NCI-H460 (cell line): Measurements from ENCODE around the gene CBX3. TPM values are rescaled to one million over a fixed set of nuclear protein-coding genes. Genes with fewer than 3 reads are reported as not detected.
"Not testable (repeated sequence)": the region's sequence is repeated elsewhere in the genome, so short reads cannot be mapped to it uniquely, and the experiment has no call there.

Experiments
- DNase-seq: peaks from one replicate; pipeline ENCODE4 v3.0.0-alpha.2; 2016; ENCODE audit warnings: low read depth; ENCODE audit errors: extremely low read depth
- total RNA-seq: library from RNA; depleted of rRNA; stranded (reverse); fragments of >200 nt; shearing (Covaris generic); gene quantifications from 2 replicates; pipeline ENCODE4 v1.2.3, GENCODE V29; 2014

CBX3 gene
- total RNA-seq, 1 experiment from 2014 or later: 252 TPM

DNA sequence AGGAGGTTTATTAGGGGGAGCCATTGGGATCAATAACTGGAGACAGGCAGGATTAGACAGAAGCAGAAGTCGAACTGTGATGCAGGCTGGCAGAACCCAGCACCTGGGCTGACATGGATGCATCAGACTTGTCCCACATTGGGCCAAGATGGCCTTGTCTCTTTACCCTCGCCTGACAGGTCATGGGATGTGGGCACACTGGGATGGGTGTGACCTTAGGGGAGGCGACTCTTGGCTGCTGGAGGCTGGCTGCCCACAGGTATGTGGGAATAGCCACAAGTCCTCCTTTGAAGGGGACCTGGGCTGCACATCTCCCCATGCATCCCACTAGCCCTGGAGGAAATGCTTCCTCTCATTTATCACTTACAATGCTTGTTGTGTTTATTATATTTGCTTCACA is 32.3 kb upstream of the CBX3 start:
- no peak for DNase-seq

DNA sequence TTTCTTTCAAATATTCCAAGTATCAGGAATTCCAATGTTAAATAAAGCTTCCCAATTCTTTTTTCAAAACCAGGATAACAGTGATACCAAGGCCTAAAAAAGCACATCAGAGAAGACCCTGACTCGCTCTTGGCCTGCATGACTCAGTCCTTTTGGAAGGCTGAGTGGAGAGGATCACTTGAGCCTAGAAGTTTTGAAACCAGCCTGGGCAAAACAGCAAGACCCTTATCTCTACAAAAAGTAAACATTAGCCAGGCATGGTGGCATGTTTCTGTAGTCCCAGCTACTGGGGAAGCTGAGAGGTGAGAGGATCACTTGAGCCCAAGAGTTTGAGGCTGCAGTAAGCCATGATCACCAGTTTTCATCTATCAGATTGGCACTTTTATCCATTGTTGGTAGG is 30.9 kb upstream of the CBX3 start:
- DNase-seq: no peak

DNA sequence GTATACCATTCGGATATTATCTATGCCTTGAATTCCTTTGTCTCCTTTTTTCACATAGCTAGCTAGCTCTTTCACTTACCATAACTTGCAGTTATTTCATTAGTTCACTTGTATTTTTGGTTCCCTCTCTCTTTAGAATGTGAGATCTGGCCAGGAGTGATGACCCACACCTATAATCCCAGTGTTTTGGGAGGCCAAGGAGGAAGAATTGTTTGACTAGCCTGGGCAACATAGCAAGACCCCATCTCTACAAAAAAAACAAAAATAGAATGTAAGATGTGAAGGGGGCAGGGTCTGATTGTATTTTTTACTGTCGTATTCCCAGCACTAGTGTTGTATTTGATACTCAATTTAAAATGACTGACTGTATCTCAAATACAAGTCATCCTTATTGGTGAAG is 29.9 kb upstream of the CBX3 start:
- no peak for DNase-seq

DNA sequence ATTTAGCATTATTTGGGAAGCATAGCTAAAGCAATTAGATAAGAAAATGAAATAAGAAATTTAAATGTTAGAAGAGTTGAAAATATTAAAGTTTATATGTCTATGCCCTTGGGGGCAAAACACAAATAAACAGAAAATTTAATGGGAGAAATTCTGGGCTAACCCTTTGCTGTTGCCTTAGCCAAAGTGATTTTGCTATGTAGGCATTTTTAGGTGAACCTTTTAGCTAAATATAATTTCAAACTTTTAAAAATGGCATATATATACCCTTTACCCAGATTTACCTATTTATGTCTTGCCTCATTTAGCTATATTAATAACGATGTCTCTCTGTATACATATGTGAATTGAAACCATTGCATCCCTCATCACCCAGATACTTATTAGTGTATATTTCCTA is 29.5 kb upstream of the CBX3 start:
- no peak for DNase-seq

DNA sequence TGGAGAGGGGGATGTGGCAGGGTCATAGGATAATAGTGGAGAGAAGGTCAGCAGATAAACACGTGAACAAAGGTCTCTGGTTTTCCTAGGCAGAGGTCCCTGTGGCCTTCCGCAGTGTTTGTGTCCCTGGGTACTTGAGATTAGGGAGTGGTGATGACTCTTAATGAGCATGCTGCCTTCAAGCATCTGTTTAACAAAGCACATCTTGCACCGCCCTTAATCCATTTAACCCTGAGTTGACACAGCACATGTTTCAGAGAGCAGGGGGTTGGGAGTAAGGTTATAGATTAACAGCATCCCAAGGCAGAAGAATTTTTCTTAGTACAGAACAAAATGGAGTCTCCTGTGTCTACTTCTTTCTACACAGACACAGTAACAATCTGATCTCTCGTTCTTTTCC is 25.6 kb upstream of the CBX3 start:
- DNase-seq: not testable (repeated sequence)

DNA sequence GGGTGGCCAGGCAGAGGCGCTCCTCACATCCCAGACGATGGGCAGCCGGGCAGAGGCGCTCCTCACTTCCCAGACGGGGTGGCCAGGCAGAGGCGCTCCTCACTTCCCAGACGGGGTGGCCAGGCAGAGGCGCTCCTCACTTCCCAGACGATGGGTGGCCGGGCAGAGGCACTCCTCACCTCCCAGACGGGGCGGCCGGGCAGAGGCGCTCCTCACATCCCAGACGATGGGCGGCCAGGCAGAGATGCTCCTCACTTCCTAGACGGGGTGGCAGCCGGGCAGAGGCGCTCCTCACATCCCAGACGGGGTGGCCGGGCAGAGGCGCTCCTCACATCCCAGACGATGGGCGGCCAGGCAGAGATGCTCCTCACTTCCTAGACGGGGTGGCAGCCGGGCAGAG is 24.8 kb upstream of the CBX3 start:
- DNase-seq: not testable (repeated sequence)

DNA sequence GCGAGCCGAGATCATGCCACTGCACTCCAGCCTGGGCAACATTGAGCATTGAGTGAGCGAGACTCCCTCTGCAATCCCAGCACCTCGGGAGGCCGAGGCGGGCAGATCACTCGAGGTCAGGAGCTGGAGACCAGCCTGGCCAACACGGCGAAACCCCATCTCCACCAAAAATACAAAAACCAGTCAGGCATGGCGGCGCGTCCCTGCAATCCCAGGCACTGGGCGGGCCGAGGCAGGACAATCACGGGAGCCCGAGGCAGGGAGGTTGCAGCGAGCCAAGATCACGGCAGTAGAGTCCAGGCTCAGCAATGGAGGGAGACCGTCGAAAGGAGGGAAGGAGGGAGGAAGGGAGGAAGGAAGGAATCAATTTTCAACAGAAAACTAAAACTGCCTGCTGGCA is 24.3 kb upstream of the CBX3 start:
- not testable (repeated sequence) for DNase-seq

DNA sequence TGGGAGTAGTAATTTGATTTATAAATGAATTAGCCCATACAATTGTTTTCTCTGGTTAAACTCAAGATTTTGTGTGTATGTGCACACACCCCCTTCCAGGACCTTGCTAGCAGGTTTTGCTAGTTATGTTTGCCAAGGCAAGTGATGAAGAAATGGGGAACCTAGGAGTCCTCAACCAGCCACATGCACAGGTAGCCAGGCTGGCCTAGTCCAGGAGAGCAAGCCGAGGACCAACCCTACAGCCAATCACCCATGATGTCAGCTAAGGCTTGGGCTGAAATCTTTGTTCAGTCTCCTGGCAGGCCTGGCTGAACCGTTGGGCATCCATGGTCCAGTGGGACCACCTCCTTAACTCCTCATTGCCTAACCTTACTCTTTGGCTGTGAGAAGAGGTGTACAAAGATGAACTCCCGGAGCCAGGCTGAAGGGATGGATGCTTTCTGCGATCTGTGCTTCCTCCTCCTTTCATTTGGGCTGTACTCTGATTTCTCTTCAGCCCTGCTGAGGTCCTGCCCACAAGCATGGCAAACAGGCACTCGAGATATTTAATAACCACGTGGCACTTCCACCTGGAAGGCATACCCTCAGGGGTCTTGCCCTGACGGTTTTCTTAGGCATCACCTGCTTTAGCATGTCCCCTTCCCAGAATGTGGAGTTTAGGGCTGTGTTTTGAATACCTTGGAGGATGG is 23.1 kb upstream of the CBX3 start:
- no peak for DNase-seq

DNA sequence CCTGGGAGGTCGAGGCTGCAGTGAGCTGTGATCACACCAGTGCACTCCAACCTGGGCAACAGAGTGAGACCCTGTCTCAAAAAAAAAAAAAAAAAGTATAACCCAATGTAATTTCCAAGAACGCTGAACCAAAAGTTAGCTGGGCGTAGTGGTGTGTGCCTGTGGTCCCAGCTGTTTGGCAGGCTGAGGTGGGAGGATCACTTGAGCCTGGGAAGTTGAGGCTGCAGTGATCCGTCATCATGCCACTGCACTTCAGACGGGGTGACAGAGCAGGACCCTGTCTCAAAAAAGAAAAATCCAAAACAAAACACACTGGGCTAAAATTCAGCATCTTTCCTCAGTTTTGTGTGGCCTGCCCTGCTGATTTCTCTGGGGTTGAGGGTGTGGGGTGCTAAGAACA is 22.1 kb upstream of the CBX3 start:
- DNase-seq: no peak

DNA sequence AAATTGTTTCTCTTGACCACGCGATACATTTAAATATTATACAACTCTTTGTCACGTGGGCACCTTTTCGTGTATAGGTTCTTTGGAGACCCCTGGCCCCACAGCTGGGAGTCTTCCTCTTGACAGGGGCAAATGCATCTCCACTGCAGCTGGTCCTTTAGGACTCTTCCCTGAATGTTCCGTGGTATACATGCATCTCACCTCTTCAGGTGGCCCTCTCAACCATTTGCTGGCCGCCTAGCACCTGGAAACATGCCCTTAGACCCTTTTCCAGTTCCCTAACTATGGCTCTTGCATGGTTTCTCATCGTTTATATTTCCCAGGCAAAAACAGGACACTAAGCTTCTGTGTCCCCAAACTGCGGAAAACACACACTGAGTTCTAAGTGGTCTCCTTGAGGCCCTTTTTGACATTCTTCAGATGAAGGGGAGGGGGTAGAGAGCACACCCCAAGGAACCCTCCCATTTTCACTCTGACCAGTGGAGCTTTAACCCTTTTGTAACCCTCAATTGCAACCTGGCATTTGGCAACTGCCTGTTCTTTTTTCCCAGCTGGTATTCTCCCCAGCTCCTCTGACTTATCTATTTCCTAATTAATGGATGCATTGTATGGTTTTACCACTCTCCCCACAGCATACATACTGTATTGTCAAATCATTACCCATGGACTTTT is 21.6 kb upstream of the CBX3 start:
- no peak for DNase-seq

DNA sequence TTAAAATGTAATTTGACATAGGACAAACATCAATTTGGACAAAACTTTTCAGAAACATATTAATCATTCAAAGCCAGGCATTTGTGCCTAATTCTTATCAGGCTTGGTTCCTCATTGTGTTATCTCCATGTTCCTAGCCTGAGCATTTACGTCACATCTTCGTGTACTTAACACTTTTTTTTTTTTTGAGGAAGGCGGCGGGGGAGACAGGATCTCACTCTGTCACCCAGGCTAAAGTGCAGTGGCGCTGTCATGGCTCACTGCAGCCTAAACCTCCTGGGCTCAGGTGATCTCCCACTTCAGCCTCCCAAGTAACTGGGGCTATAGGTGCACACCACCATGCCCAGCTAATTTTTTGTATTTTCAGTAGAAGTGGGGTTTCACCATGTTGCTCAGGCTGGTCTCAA is 20.8 kb upstream of the CBX3 start:
- no peak for DNase-seq

DNA sequence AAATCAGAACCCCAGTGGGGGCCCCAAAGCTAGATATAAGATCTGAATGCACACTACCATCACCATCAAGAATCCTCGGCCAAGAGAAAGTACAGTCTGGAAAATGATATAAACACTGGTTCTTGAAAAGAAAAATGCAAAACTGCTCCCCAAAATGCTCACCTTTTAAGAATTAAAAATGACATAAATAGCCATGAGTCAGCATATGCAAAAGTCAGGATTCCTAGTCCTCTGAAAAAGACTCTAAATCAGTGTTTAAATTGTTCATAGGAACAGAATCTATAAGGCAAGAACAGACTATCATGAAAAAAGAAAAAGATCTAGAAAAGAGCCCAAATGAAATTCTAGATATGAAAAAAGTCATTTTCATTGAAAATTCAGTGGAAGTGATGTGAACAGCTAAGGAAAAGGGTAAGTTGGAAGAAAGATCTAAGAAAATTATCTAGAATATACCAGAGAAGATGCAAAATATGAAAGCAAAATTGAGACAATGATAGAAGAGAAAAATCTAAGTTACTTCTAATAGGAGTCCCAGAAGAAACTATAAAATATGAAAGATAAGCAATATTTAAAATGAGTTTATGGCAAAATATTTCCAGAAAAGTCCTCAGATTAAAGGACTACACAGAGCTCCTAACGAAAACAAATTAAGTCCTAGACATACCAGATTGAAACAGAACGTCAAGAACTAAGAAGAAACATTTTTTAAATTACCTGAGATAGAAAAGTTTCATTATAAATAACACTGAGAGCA is 19.9 kb upstream of the CBX3 start:
- no peak for DNase-seq

DNA sequence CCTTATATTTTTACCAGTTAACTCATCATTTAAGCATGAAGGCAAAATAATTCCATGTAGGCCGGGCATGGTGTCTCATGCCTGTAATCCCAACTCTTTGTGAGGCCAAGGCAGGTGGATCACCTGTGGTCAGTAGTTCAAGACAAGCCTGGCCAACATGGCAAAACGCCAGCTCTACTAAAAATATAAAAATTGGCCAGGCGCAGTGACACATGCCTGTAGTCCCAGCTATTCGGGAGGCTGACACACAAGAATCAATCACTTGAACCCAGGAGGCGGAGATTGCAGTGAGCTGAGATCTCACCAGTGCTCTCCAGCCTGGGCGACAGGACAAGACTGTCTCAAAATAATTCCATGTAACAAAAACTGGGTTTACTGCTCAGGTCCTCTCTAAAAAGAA is 19.3 kb upstream of the CBX3 start:
- no peak for DNase-seq

DNA sequence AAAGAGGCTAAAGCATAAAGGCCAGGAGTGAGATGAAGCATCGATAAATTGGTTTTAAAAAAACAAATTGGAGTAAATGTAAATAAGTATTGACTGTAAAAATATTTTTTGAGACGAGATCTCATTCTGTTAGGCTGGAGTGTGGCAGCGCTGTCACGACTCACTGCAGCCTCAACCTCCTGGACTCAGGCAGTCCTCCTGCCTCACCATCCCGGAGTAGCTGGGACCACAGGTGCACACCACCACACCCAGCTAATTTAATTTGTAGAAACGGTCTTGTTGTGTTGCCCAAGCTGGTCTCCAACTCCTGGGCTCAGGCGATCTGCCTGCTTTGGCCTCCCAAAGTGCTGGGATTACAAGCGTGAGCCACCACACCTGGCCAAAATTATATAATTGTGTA is 18.8 kb upstream of the CBX3 start:
- no peak for DNase-seq

DNA sequence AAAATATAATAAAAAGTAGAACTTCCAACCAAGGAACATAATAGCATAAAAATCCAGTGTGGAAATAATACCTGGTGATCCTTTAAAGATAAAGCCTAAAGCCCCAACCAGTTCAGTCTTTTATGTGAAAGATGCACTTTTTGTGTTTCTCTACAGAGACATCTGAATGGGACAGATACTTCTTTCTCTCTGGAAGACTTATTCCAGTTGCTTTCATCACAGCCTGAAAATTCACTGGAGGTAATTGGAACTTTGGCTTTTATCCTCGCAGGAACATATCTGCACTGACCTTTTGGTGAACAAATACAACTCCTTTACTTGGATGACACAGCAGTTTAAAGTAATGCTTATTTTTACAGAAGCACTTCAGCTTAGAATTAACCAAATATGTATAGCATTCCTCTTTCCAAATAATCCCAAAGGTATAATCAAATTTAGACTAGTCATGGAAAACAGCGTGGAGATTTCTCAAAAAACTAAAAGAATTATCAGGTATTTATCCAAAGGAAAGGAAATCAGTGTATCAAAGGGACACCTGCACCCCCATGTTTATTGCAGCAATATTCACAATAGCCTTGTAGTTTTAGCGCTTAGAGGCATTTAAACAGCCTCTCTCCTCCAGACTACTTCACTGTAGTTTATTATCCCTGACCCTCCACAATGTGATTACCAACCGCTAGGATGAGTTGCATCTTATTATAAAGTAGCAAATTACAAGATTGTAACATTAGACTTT is 17.8 kb upstream of the CBX3 start:
- no peak for DNase-seq

DNA sequence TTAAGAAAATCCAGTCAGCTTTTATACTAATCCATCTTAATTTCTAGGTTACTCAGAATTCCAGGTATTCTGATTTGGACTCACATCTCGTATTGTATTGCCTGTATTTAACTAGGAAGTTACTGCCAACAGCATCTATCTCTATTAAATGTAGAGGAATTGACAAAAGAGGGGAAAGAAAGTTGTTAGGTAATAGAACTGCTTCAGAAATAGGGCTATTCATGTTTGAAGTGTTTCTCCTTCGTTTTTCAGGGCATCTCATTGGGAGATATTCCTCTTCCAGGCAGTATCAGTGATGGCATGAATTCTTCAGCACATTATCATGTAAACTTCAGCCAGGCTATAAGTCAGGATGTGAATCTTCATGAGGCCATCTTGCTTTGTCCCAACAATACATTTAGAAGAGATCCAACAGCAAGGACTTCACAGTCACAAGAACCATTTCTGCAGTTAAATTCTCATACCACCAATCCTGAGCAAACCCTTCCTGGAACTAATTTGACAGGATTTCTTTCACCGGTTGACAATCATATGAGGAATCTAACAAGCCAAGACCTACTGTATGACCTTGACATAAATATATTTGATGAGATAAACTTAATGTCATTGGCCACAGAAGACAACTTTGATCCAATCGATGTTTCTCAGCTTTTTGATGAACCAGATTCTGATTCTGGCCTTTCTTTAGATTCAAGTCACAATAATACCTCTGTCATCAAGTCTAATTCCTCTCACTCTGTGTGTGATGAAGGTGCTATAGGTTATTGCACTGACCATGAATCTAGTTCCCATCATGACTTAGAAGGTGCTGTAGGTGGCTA is 17.1 kb upstream of the CBX3 start:
- not testable (repeated sequence) for DNase-seq

DNA sequence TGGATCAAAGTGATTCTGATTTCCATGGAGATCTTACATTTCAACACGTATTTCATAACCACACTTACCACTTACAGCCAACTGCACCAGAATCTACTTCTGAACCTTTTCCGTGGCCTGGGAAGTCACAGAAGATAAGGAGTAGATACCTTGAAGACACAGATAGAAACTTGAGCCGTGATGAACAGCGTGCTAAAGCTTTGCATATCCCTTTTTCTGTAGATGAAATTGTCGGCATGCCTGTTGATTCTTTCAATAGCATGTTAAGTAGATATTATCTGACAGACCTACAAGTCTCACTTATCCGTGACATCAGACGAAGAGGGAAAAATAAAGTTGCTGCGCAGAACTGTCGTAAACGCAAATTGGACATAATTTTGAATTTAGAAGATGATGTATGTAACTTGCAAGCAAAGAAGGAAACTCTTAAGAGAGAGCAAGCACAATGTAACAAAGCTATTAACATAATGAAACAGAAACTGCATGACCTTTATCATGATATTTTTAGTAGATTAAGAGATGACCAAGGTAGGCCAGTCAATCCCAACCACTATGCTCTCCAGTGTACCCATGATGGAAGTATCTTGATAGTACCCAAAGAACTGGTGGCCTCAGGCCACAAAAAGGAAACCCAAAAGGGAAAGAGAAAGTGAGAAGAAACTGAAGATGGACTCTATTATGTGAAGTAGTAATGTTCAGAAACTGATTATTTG is 16.3 kb upstream of the CBX3 start:
- no peak for DNase-seq

DNA sequence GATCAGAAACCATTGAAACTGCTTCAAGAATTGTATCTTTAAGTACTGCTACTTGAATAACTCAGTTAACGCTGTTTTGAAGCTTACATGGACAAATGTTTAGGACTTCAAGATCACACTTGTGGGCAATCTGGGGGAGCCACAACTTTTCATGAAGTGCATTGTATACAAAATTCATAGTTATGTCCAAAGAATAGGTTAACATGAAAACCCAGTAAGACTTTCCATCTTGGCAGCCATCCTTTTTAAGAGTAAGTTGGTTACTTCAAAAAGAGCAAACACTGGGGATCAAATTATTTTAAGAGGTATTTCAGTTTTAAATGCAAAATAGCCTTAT is 15.7 kb upstream of the CBX3 start:
- DNase-seq: no peak

DNA sequence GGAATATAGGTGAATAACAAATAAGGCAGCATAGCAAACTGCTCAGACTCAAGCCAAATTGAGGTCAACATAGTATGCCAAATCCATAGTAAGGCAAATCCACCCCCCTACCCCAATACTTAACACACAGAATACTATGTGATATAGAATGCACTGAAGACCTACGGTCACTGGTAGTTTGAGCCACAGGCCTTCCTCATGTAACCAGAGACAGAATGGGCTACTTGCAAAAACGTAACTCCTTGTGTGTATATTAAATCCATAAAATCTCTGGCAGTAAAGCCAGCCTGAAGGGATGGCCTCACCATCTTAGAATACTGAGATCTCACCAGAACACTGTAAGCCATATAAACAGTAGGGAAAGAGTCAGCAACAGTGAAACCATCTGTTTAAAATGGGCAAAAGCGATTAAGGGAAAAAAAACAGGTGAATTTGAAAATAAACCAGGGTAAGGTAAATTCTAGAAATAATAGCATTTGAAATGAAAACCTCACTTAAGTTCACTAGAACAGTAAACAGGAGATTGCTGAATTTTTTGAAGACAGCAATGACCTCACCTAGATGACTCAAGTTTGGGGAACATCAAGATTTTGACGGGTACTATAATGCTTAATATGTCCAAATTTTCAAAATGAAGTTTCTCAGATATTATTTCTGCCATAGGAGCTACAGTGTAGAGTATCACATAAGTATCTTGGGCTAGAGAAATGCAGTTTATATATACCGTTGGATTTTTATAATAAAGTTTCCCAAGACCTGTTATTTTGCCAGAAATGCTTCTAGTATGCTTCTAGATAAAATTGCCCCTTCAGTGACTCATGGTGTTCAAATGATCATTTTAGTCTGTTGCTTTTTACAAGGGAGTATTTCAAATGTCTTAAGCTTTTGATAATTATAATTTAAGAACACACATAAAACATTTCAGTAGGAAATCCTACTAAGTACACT is 14.9 kb upstream of the CBX3 start:
- no peak for DNase-seq
